ENCODE measurements around the gene CCT6B. TPM values are rescaled to one million over a fixed set of nuclear protein-coding genes. Genes with fewer than 3 reads are reported as not detected.

The CCT6B gene
- total RNA-seq, 1 experiment from 2014 or later, result 0.52 TPM

GRCh38 chr17:34998205-34998604, 36.9 kb upstream of the CCT6B start:
- no peaks in the 10 kb centered on the region for H3K4me1 Mint-ChIP-seq (ENCODE audit: low read depth, unreplicated experiment)
- H3K27ac Mint-ChIP-seq (ENCODE audit: unreplicated experiment), result no peak overlapping the region
- TF ChIP-seq CTCF (IDR thresholded peaks at IDR 0.05; ENCODE audit: unreplicated experiment), result peak; percentile 77
- intact Hi-C loops (cut with micrococcal nuclease; ENCODE audit: unreplicated experiment), result loop anchor here (1.0 kb wide), 2 partner anchors 91 to 121 kb away; partner anchors contain the start of gene RAD51D
- no peaks in the 10 kb centered on the region for H3K27me3 Mint-ChIP-seq (ENCODE audit: unreplicated experiment)
- H3K36me3 Mint-ChIP-seq (ENCODE audit: insufficient read depth, unreplicated experiment), result peaks cover 12% of the 10 kb centered on the region
- DNase-seq, result peak; percentile 82
- H3K9me3 Mint-ChIP-seq (ENCODE audit: low read depth, unreplicated experiment), result no peaks in the 10 kb centered on the region
- H3K4me3 Mint-ChIP-seq (ENCODE audit: low read depth, unreplicated experiment), result no peak overlapping the region
- CTCF ChIA-PET, result no interaction called here
- BruUV-seq (replicated peaks), result no TSS peak

- H3K9me3 Mint-ChIP-seq (ENCODE audit: low read depth, unreplicated experiment), result no peaks in the 10 kb centered on the region
- no peaks in the 10 kb centered on the region for H3K4me1 Mint-ChIP-seq (ENCODE audit: low read depth, unreplicated experiment)
- no TSS peak for BruUV-seq (replicated peaks)
- no peak overlapping the region for H3K27ac Mint-ChIP-seq (ENCODE audit: unreplicated experiment)
- intact Hi-C loops (cut with micrococcal nuclease; ENCODE audit: unreplicated experiment), result no loop called here
- peaks cover 4% of the 10 kb centered on the region for H3K36me3 Mint-ChIP-seq (ENCODE audit: insufficient read depth, unreplicated experiment)
- CTCF ChIA-PET, result no interaction called here
- TF ChIP-seq CTCF (IDR thresholded peaks at IDR 0.05; ENCODE audit: unreplicated experiment), result no peak
- no peak overlapping the region for H3K4me3 Mint-ChIP-seq (ENCODE audit: low read depth, unreplicated experiment)
- DNase-seq, result no peak
- H3K27me3 Mint-ChIP-seq (ENCODE audit: unreplicated experiment), result no peaks in the 10 kb centered on the region
Measured at GRCh38 chr17:34997355-34997862, 36.1 kb upstream of the CCT6B start.

GRCh38 chr17:34996422-34997285, 35.4 kb upstream of the CCT6B start:
- TF ChIP-seq CTCF (IDR thresholded peaks at IDR 0.05; ENCODE audit: unreplicated experiment), result no peak
- peaks cover 4% of the 10 kb centered on the region for H3K36me3 Mint-ChIP-seq (ENCODE audit: insufficient read depth, unreplicated experiment)
- H3K9me3 Mint-ChIP-seq (ENCODE audit: low read depth, unreplicated experiment), result no peaks in the 10 kb centered on the region
- no TSS peak for BruUV-seq (replicated peaks)
- no peaks in the 10 kb centered on the region for H3K27me3 Mint-ChIP-seq (ENCODE audit: unreplicated experiment)
- CTCF ChIA-PET, result interaction anchor here (0.6 to 0.8 kb wide), 2 partner anchors 91 to 134 kb away, joined by 3 read pairs; no protein-coding TSS in a partner anchor
- intact Hi-C loops (cut with micrococcal nuclease; ENCODE audit: unreplicated experiment), result no loop called here
- no peak overlapping the region for H3K4me3 Mint-ChIP-seq (ENCODE audit: low read depth, unreplicated experiment)
- no peak overlapping the region for H3K27ac Mint-ChIP-seq (ENCODE audit: unreplicated experiment)
- DNase-seq, result no peak
- H3K4me1 Mint-ChIP-seq (ENCODE audit: low read depth, unreplicated experiment), result no peaks in the 10 kb centered on the region

GRCh38 chr17:34993031-34993430, 31.8 kb upstream of the CCT6B start:
- no TSS peak for BruUV-seq (replicated peaks)
- no peak overlapping the region for H3K27ac Mint-ChIP-seq (ENCODE audit: unreplicated experiment)
- no peak for TF ChIP-seq CTCF (IDR thresholded peaks at IDR 0.05; ENCODE audit: unreplicated experiment)
- no peaks in the 10 kb centered on the region for H3K9me3 Mint-ChIP-seq (ENCODE audit: low read depth, unreplicated experiment)
- no peaks in the 10 kb centered on the region for H3K4me1 Mint-ChIP-seq (ENCODE audit: low read depth, unreplicated experiment)
- no peak for DNase-seq
- CTCF ChIA-PET, result no interaction called here
- intact Hi-C loops (cut with micrococcal nuclease; ENCODE audit: unreplicated experiment), result no loop called here
- H3K27me3 Mint-ChIP-seq (ENCODE audit: unreplicated experiment), result no peaks in the 10 kb centered on the region
- H3K36me3 Mint-ChIP-seq (ENCODE audit: insufficient read depth, unreplicated experiment), result peaks cover 7% of the 10 kb centered on the region
- H3K4me3 Mint-ChIP-seq (ENCODE audit: low read depth, unreplicated experiment), result no peak overlapping the region

Data from Calu3 (cell line).